ENCODE data around the gene UPK3BL2. TPM values are rescaled to one million over a fixed set of nuclear protein-coding genes. Genes with fewer than 3 reads are reported as not detected.
"Not testable (repeated sequence)": the region's sequence is repeated elsewhere in the genome, so short reads cannot be mapped to it uniquely, and the experiment has no call there.

UPK3BL2 gene, protein sequence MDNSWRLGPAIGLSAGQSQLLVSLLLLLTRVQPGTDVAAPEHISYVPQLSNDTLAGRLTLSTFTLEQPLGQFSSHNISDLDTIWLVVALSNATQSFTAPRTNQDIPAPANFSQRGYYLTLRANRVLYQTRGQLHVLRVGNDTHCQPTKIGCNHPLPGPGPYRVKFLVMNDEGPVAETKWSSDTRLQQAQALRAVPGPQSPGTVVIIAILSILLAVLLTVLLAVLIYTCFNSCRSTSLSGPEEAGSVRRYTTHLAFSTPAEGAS
- total RNA-seq, result 10 to 100 TPM in 2 of 4 donors, 1 to 10 TPM in 2; 2.7 to 19.5 (median 13.2) TPM

DNA sequence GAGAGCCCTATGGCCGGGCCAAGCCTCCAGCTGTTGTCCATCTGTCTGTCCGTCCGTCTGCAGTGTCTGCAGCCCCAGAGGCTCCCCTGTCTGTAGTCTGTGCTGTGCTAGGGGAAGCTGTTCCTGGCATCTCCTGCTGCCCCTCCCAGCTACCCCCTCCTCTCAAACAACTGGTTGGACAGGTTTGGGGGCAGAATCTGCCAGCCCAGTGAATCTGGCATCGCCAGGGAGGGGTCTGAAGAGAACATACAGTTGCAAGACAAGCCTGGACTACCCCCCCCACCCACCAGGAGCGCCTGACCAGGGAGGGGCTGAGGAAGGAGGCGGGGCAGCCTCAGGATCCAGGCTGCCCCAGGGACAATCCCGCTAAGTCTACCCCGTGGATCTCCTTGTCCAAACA is at the start of gene UPK3BL2:
Gene UPK3BL2 (minus strand): TSS at position 101 of the 400 bp plus-strand sequence. CDS start 60 bp downstream, at position 41.
- intact Hi-C loops (cut with DNase I); H3K9me3 ChIP-seq; H3K27me3 ChIP-seq; H3K4me1 ChIP-seq; H3K4me3 ChIP-seq (replicated peaks in 1 of 3); DNase-seq; H3K36me3 ChIP-seq; H3K27ac ChIP-seq: not testable (repeated sequence)
- no CpG with 5 or more reads among the region's 8 CpGs for WGBS, 2 donors

DNA sequence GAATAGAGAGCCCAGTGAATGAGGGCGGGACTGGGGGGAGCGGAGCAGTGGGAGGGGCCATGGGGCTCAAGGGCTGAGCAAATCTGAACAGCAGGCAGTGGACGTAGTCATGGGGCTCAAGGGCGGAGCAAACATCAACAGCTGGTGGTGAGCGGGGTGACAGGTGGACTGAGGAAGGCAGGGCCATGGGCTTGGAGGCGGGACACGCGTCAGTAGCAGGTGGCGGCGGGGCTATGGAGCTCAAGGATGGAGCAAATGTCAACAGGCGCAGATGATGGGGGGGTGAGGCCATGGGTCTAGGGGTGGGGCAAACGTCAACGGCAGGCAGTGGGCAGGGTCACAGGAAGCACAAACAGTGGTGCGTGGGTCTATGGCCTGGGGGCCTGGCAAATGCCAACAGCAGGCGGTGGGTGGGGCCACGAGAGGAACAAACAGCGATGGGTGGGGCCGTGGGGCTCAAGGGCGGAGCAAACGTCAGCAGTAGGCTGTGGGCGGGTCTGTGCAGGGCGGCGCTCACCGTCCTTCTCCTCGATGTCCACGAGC is 49.1 kb upstream of the UPK3BL2 start:
- H3K27ac ChIP-seq; H3K36me3 ChIP-seq; H3K4me1 ChIP-seq; H3K4me3 ChIP-seq (replicated peaks in 1 of 3); intact Hi-C loops (cut with DNase I); H3K9me3 ChIP-seq; H3K27me3 ChIP-seq: not testable (repeated sequence)
- peak; percentile 86 to 94 for DNase-seq
- WGBS, 2 donors, result 19 to 30% methylated on average over 4 to 8 of the region's 26 CpGs

DNA sequence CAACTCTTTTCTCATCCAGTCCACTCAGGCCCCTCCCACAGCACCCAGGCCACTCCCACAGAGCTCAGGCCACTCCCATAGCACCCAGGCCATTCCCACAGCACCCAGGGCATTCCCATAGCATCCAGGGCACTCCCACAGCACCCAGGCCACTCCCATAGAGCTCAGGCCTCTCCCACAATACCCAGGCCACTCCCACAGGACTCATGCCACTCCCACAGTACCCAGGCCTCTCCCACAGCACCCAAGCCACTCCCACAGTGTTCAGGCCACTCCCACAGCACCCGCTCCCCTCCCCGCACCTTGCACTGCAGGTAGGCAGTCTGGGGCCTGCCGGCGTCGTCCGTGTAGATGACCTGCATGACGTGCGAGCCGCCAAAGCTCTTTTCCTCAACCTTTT is 46.4 kb upstream of the UPK3BL2 start:
- H3K4me3 ChIP-seq (replicated peaks in 1 of 3); H3K36me3 ChIP-seq; intact Hi-C loops (cut with DNase I); DNase-seq; H3K4me1 ChIP-seq; H3K27ac ChIP-seq; H3K27me3 ChIP-seq; H3K9me3 ChIP-seq: not testable (repeated sequence)
- no CpG with 5 or more reads among the region's 9 CpGs for whole genome bisulfite sequencing, 2 donors

DNA sequence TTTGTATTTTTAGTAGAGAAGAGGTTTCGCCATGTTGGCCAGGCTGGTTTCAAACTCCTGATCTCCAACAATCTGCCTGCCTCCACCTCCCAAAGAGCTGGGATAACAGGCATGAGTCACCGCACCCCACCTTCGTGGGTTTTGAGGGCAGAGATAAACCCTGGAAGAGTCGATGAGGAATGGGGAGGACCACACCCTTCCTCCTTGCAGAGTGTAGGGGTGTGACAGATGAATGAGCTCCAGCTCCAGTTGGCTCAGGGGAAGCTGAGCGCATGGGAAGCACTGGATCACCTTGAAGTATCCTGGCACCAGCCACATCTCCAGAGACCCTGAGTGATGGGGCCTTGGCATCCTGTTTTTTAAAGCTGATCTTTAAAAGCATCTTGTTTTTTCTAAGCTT is 40.0 kb upstream of the UPK3BL2 start:
- WGBS, 2 donors, result no CpG with 5 or more reads among the region's 5 CpGs
- H3K36me3 ChIP-seq; DNase-seq; H3K27ac ChIP-seq; H3K9me3 ChIP-seq; intact Hi-C loops (cut with DNase I); H3K4me3 ChIP-seq (replicated peaks in 1 of 3); H3K4me1 ChIP-seq; H3K27me3 ChIP-seq: not testable (repeated sequence)

DNA sequence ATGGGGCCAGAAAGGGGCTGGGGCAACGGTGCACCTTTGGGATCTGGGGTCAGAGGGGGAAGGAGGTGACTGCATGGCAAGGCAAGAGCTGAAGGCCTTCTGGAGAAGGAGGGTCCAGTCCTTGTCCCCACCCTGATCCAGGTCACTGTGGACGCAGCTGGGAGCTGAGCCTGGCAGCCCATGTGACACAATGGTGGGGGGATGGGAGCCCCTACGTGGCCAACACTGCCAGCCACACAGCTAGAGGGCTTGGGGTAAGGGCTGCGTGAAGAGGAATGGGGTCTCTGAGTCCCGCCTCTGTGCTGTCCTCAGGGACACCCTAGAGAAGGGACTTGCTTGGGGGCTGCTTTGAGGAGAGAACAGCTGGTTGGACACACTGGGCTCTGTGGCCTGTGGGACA is 38.2 kb upstream of the UPK3BL2 start:
- H3K9me3 ChIP-seq; H3K27me3 ChIP-seq; H3K4me1 ChIP-seq; intact Hi-C loops (cut with DNase I); H3K27ac ChIP-seq; H3K4me3 ChIP-seq (replicated peaks in 1 of 3); H3K36me3 ChIP-seq; DNase-seq: not testable (repeated sequence)
- WGBS, 2 donors, result no CpG with 5 or more reads among the region's 5 CpGs

DNA sequence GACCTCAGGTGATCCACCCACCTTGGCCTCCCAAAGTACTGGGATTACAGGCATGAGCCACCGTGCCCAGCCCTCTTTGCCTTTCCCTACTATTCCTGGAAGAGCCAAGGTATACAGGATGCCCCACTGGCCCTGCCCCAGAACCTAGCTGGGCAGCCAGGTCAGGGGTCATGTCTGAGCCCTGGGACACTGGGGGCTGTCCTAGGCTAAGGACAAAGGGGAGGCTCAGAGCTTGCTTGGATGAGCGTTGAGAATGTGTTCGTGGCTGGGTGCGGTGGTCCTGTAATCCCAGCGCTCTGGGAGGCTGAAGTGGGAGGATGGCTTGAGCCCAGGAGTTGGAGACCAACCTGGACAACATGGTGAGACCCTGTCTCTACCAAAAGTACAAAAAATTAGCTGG is 35.0 kb upstream of the UPK3BL2 start:
- H3K4me1 ChIP-seq; H3K4me3 ChIP-seq (replicated peaks in 1 of 3); H3K27ac ChIP-seq; intact Hi-C loops (cut with DNase I); H3K27me3 ChIP-seq; H3K36me3 ChIP-seq; DNase-seq; H3K9me3 ChIP-seq: not testable (repeated sequence)
- 91 to 95% methylated on average over 4 to 5 of the region's 5 CpGs for WGBS, 2 donors

DNA sequence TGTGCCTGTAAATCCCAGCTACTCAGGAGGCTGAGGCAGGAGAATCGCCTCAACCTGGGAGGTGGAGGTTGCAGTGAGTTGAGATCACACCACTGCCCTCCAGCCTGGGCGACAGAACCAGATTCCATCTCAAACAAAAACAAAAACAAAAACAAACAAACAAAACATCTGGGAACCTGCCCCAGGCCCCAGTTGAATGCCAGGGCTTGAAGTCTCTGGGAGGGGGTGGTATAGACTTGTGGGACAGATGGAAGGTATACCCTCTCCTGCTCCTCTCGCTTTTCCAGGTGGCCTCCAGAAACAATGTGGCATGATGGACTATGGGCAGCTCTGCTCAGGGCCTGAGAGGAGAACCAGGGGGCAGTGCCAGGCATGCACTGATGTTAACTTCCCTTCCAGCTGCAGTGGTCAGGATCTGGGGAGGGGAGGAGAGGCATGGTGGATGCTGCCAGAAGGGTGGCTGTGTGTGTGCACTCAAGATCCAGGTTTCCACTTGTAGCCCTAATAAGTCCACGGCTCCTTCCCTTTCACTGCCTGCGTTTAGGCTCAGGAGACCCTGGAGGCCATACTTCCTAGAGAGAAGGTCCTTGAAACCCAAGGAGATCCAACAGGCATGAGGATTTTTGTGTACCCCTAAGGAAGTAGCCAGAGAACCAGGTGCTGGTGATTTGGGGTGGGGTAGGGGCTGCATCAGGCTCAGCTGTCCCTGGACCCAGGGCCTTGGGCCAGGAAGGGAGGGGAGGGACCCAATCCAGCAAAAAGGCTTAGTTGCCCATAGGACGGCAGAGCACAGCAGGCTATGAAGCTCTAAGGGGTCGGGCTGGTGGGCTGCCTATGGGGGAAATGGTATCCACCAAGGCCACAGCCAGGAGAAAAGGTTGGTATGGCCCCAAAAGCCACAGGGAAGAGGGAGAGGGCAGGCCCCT is 34.1 kb upstream of the UPK3BL2 start:
- H3K9me3 ChIP-seq; H3K4me1 ChIP-seq; H3K4me3 ChIP-seq (replicated peaks in 1 of 3); H3K27me3 ChIP-seq; H3K36me3 ChIP-seq; intact Hi-C loops (cut with DNase I); H3K27ac ChIP-seq: not testable (repeated sequence)
- peak in 1 of 2 donors; percentile 2 for DNase-seq
- 76 to 87% methylated on average over 5 to 7 of the region's 7 CpGs for WGBS, 2 donors

DNA sequence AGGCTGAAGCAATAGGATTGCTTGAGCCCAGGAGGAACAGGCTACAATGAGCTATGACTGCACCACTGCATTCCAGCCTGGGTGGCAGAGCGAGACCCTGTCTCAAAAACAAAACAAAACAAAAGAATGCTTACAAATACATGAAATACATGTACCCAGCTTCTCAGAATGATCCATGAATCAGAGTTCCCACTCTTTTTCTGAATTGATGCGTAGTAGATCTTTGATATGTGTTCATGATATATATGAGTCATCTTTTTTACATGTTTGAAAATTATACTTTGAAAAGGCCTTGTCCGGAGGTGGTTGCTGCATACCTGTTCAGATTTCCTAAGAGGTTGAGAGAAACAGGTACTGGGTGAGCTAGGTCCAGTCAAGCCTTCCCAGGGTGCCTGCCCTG is 32.9 kb upstream of the UPK3BL2 start:
- H3K27ac ChIP-seq; DNase-seq; H3K9me3 ChIP-seq; intact Hi-C loops (cut with DNase I); H3K36me3 ChIP-seq; H3K27me3 ChIP-seq; H3K4me3 ChIP-seq (replicated peaks in 1 of 3); H3K4me1 ChIP-seq: not testable (repeated sequence)
- no CpG with 5 or more reads among the region's 3 CpGs for WGBS, 2 donors

DNA sequence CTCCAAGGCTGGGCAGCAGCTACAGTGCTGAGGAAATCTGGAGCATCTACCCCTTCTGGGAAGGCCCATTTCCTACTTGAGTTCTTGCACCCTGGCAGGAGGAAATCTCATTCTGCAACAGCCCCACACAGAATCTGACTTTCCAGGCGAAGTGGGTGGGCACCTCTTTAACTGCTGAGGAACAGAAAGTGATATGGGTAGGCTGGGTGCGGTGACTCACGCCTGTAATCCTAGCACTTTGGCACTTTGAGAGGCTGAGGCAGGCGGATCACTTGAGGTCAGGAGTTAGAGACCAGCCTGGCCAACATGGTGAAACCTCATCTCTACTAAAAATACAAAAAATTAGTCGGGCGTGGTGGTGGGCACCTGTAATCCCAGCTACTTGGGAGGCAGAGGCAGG is 31.1 kb upstream of the UPK3BL2 start:
- H3K27me3 ChIP-seq; H3K27ac ChIP-seq; H3K4me1 ChIP-seq; H3K36me3 ChIP-seq; H3K9me3 ChIP-seq; DNase-seq; intact Hi-C loops (cut with DNase I); H3K4me3 ChIP-seq (replicated peaks in 1 of 3): not testable (repeated sequence)
- WGBS, 2 donors, result no CpG with 5 or more reads among the region's 6 CpGs
